ENCODE measurements around the gene BRWD1. TPM values are rescaled to one million over a fixed set of nuclear protein-coding genes. Genes with fewer than 3 reads are reported as not detected.

Gene BRWD1
- total and polyA plus RNA-seq, 7 donors = 8.3 to 92.5 (median 53.5) TPM

GRCh38 chr21:39321424-39321823 lies 8.0 kb upstream of the BRWD1 start:
- intact Hi-C loops (cut with DNase I) = no loop called here
- H3K27ac ChIP-seq = peak overlapping the region in 1 of 4 donors; percentile 84
- H3K27me3 ChIP-seq = no peaks in the 10 kb centered on the region
- no peak for DNase-seq
- no peaks in the 10 kb centered on the region for H3K9me3 ChIP-seq
- no peaks in the 10 kb centered on the region for H3K36me3 ChIP-seq
- peaks cover 0 to 25% (median 17%) of the 10 kb centered on the region in 4 donors for H3K4me1 ChIP-seq
- 88% methylated on average over 6 of the region's 6 CpGs for WGBS, 2 donors
- H3K4me3 ChIP-seq = no peak overlapping the region
- TF ChIP-seq POLR2A (IDR thresholded peaks at IDR 0.05) (no peak), CTCF (IDR thresholded peaks at IDR 0.05) (no peak), EP300 (IDR thresholded peaks at IDR 0.05) (no peak), POLR2AphosphoS5 (IDR thresholded peaks at IDR 0.05) (no peak)

GRCh38 chr21:39319814-39320332 lies 6.4 kb upstream of the BRWD1 start:
- Histone ChIP-seq H3K36me3 (no peaks in the 10 kb centered on the region), H3K4me1 (peaks cover 0 to 27% (median 19%) of the 10 kb centered on the region in 4 donors), H3K27me3 (no peaks in the 10 kb centered on the region), H3K27ac (peak overlapping the region; percentile 72 to 84 (median 76)), H3K9me3 (no peaks in the 10 kb centered on the region), H3K4me3 (no peak overlapping the region)
- no peak for DNase-seq
- intact Hi-C loops (cut with DNase I) = no loop called here
- 93 to 95% methylated on average over 3 of the region's 3 CpGs for WGBS, 2 donors
- no peak for TF ChIP-seq POLR2A (IDR thresholded peaks at IDR 0.05)
- no peak for TF ChIP-seq POLR2AphosphoS5 (IDR thresholded peaks at IDR 0.05)
- TF ChIP-seq EP300 (IDR thresholded peaks at IDR 0.05) = no peak
- no peak for TF ChIP-seq CTCF (IDR thresholded peaks at IDR 0.05)

GRCh38 chr21:39319251-39319756 lies 5.9 kb upstream of the BRWD1 start:
- Histone ChIP-seq H3K27me3 (no peaks in the 10 kb centered on the region), H3K9me3 (no peaks in the 10 kb centered on the region), H3K36me3 (no peaks in the 10 kb centered on the region), H3K27ac (peak overlapping the region; percentile 72 to 84 (median 76)), H3K4me1 (peaks cover 0 to 32% (median 24%) of the 10 kb centered on the region in 4 donors), H3K4me3 (no peak overlapping the region)
- peak; percentile 84 for DNase-seq
- TF ChIP-seq CTCF (IDR thresholded peaks at IDR 0.05) (no peak), EP300 (IDR thresholded peaks at IDR 0.05) (peak; percentile 24 to 79 (median 31)), POLR2AphosphoS5 (IDR thresholded peaks at IDR 0.05) (peak; percentile 58 to 83 (median 80)), POLR2A (IDR thresholded peaks at IDR 0.05) (no peak)
- intact Hi-C loops (cut with DNase I) = no loop called here
- 81 to 89% methylated on average over 6 of the region's 6 CpGs for WGBS, 2 donors

GRCh38 chr21:39318091-39318959 lies 4.9 kb upstream of the BRWD1 start:
- Histone ChIP-seq H3K36me3 (no peaks in the 10 kb centered on the region), H3K4me3 (no peak overlapping the region), H3K9me3 (no peaks in the 10 kb centered on the region), H3K4me1 (peaks cover 0 to 32% (median 26%) of the 10 kb centered on the region in 4 donors), H3K27me3 (no peaks in the 10 kb centered on the region), H3K27ac (peak overlapping the region; percentile 72 to 84 (median 76))
- no peak for TF ChIP-seq POLR2A (IDR thresholded peaks at IDR 0.05)
- no peak for TF ChIP-seq CTCF (IDR thresholded peaks at IDR 0.05)
- TF ChIP-seq POLR2AphosphoS5 (IDR thresholded peaks at IDR 0.05) = no peak
- TF ChIP-seq EP300 (IDR thresholded peaks at IDR 0.05) = no peak
- 84 to 85% methylated on average over 8 of the region's 8 CpGs for WGBS, 2 donors
- DNase-seq = no peak
- intact Hi-C loops (cut with DNase I) = no loop called here

Measured in sigmoid colon (tissue), 7 donors.